GM20431 (cell line): Measurements from ENCODE around the gene TPPP3.
"Not testable (repeated sequence)": the region's sequence is repeated elsewhere in the genome, so short reads cannot be mapped to it uniquely, and the experiment has no call there.

Experiments used
- in situ Hi-C: fragments of 300-500 bp; cut with MseI, MboI; formaldehyde crosslinking; loops from one replicate; pipeline ENCODE4 v1.15.0; 2020; ENCODE audit warnings: low sequenced_read_pairs; ENCODE audit not compliant: unreplicated experiment

The TPPP3 gene

GRCh38 chr16:67426950-67427349 is 33.7 kb upstream of the TPPP3 start:
- in situ Hi-C loops: no loop called here

- in situ Hi-C loops: no loop called here
These were observed 32.7 kb upstream of the TPPP3 start for GRCh38 chr16:67426022-67426421.

GRCh38 chr16:67425580-67425979 is 32.3 kb upstream of the TPPP3 start:
- in situ Hi-C loops: no loop called here

DNA sequence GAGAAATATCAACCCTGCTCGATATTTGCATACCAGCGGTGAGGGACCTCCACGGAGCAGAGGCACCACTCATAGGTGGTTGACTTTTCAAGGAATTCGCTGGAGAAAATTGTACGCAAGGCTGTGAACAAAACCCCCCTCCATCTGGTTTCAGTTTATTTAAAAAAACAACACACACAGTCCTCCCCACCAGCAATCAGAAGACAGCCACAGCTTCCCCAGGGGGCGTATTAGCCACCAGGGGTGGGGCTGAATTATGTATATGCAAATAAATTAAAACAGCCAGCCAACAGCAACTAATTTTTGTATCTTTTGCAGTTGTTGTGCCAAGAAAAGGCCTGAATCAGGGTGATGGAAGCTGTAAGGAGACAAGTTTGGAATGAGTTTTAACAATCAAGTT is 31.8 kb upstream of the TPPP3 start:
- in situ Hi-C loops: no loop called here

DNA sequence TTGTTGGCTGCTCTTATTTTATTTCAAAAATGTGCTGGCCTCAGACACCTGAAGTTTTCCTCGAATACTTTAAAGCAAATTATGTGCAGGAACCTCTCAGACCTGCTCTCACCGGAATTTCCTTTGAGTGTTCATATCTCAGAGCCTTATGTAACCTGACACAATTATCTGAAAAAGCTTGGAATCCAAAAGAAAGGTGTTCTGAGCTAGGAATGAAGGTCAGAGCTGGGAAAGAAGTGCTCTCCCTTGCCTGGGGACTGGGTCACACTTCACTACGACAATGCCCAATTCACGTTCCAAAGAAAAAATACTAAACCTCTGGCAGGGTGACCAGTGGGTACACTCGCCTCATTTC is 30.9 kb upstream of the TPPP3 start:
- in situ Hi-C loops: no loop called here

DNA sequence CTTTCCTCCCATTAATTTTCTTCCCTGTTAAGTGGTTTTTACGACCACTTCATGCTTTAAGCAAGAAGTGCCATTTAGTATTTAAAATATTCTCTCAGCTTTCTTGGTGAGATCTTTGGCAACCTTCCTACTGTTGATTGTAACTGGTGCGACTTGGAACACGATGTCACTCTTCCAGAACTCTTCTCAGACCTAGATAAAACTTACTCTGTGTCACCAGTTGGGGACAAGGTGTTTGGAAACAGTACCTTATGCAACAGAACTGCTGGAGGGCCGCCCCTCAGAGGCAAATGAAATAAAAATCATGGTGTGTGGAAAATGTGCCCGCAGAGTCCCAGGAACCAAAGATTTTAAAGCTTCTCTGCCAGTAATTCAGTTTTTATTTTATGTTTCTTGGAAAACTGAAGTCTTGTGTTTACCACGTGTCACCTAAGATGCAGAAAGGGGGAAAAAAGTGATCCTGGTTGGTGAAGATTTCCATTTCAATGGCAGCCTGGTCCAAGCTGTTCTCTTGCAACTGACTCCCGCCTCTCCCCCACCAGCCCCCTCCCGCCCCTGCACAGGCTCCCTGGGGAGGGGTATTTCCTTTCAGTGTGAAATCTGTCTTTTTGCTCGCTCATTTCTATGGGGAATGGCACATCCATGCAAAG is 30.4 kb upstream of the TPPP3 start:
- in situ Hi-C loops: no loop called here

DNA sequence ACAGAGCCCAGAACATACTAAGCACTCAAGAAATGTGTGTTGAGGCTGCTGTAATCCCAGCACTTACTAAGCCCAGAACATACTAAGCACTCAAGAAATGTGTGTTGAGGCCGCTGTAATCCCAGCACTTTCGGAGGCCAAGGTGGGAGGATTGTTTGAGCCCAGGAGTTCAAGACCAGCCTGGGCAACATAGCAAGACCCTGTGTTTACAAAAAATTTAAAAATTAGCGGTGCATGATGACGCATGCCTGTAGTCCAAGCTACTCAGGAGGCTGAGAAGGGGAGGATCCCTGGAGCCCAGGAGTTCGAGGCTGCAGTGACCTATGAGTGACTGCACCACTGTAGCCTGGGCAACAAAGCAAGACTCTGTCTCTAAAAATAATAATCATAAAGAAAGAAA is 29.7 kb upstream of the TPPP3 start:
- in situ Hi-C loops: no loop called here

- in situ Hi-C loops: no loop called here
These were observed 27.7 kb upstream of the TPPP3 start for GRCh38 chr16:67421030-67421429.

GRCh38 chr16:67419931-67420330 is 26.6 kb upstream of the TPPP3 start:
- in situ Hi-C loops: no loop called here

DNA sequence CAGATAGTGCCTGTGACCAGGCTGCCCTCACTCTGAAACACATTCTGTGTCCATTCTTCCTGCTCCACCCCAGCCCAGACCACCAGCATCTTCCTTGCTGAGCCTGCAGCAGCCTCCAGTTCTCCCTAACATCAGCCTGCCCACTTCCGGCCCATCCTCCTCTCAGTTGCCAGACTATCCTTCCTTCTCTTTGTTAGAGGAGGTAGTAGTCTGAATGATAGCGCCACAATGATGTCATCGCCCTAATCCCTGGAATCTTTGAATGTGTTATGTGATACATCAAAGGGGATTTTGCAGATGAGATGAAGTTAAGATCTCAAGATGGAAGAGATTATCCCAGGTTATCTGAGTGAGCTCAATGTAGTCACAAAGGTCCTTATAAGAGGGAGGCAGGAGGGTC is 26.2 kb upstream of the TPPP3 start:
- in situ Hi-C loops: no loop called here

- in situ Hi-C loops: no loop called here
These were observed 24.2 kb upstream of the TPPP3 start for GRCh38 chr16:67417333-67418061.

DNA sequence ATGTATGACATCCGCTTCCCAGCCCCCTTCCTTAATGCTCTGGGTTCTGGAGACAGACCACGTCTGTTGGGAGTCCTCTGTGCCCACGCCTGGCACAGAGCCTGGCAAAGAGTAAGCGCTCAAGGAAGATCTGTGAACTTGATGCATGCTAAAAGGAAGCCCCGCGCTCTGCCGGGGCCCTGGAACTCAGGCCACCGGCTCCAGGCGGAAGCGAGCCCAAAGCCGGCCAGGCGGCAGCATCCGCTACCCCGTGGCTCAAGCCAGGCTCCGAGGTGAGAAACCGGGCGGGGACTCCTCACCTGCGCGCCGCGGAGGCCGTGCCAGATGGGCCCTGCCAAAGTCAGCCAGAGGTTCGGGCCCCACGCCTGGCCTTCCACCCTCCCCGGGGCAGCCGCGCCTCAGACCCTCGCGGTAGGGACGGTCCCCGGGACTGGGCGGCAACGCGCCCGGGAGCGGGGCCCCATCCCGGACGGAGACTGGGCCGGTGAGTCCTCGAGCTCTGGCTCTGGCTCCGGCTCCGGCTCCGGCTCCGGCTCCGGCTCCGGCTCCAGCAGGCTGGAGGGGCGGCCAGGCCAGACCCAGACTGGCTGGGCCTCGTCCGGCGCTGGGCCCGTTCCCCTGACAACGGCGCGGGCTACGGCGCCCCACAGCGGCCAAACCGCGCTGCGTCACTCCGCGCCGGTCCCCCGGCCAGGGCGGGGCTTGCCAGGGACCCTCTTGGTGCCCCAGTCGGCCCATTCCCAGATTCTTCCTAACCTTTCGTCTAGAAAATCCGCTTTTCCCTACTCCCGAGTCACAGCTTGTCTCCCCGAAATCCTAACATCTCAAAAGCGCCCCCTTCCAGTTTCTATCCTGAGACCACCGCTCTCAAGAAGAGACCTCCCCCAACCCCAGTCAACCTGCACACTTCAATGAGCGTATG is 22.8 kb upstream of the TPPP3 start, which contains the start of gene ZDHHC1:
ZDHHC1 (minus strand) TSS at position 606 of the 922 bp plus-strand sequence. CDS start 8,702 bp downstream, outside the sequence.
- in situ Hi-C loops: no loop called here

- in situ Hi-C loops: not testable (repeated sequence)
These were observed 22.1 kb upstream of the TPPP3 start for GRCh38 chr16:67415421-67415820.

- in situ Hi-C loops: no loop called here
These were observed 20.9 kb upstream of the TPPP3 start for GRCh38 chr16:67413978-67414911.

DNA sequence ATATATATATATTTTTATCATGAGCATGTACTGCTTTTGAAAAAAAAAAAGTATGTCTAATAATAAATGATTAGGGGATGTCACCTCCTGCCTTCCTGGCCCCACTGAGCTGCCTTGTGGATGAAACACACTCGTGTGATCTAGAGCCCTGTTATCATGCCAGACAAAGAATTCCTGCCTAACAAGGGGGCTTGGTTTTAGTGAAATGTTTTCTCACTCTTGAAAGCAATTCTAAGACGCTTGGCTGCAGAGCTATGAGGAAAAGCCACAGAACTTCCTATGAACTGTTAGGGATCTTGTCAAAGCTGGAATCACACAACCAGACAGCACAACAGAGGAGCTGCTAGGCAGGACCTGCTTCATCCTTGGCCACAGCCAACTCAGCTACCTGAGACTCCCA is 19.0 kb upstream of the TPPP3 start:
- in situ Hi-C loops: no loop called here

- in situ Hi-C loops: no loop called here
These were observed 18.0 kb upstream of the TPPP3 start for GRCh38 chr16:67411339-67411738.

DNA sequence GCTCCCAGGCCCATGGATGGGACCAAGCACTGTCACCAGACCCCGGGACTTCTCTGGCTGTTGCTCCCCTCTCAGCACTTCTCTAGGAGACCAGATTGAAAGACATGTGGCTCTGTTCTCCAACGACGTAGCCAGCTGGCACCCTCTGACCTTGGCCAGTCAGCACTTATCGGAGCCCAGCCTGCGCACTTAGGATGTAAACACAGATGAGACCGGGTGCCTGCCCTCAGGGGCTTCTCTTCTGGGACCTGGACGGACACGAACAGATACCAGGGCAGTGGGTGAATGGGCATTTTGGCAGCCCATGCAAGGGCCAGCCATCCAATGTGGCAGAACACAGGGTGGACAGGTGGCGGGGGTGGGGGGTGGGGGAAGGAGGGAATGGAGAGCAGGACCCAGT is 16.3 kb upstream of the TPPP3 start:
- in situ Hi-C loops: no loop called here

DNA sequence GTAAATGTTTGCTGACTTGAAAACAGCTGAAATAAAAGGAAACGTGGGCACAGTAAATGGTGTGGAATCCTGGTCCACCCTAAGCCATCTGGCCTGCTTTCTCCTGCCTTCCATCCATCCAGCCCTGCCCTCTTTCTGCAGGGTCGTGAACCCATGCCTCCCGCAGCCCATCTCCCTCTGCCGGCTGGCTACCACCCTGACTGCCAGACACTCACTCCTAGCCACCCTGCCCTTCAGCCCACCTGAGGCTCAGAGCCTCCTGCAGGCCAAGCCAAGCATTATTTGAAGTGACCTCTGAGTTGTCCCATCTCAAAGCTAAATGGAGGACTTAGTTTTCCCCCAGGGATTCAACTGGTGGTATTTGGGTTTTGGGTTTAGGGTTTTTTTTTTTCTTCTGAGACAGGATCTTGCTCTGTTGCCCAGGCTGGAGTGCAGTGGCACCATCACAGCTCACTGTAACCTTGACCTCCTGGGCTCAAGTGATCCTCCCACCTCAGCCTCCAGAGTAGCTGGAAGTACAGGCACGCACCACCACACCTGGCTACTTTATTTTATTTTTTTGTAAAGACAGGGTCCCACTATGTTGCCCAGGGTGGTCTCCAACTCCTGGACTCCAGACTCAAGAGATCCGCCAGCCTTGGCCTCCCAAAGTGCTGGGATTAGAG is 14.6 kb upstream of the TPPP3 start:
- in situ Hi-C loops: no loop called here

DNA sequence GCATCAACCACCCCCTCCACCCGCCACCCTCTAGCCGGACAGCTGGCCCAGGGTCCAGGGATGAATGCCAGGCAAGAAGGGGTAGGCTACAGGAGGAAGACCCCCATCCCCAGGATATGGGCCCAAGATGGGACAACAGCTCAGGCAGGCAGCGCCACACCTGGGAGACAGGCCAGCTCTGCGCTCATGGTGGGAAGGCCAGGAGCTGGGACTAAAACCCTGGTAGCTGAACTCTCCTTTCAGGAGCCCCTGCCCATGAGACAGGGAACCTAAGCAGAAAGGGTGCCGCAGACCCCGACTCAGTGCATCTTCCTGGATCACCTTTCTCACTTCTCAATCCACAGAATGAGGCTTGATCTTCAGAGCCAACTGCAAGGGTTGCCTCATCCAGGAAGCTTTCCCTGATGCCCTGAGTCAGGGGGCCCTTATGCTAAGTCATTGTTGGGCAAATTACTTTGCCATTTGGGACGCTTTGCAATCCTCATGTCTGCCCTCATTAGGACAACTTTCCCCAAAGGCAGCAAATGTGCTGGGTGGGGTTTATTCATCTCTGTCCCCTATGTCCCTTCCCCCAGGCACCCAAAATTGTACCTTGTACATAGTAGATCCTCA is 14.0 kb upstream of the TPPP3 start:
- in situ Hi-C loops: no loop called here
